NOMO-1 (cell line): ENCODE measurements around the gene GRB10.

Source experiments
- DNase-seq, 2 experiments: peaks; one replicate each; lab custom pipeline; 2025; ENCODE audit not compliant: unreplicated experiment in 2 of 2; lab: John Stamatoyannopoulos, UW

Gene GRB10

GRCh38 chr7:50723888-50724287 lies 58.8 kb downstream of the GRB10 start:
- no peak for DNase-seq

DNA sequence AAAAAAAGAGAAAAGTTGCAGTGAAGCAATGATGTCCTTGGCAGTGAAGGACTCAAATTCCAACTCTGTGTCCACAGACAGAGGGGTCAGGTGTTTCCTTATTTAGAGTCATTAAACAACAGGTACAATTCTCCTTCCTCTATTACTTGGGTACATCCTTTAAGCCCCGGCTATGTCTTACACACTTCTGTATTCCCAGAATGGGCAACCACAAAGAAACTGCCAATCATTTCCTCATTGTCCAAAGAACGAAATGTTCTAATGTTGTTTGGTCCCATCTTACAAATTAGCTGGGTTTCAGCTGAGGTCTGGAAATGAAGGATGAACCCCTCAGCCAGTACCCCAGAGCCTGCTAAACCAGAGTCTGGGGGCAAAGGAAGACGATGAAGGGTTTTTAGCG lies 59.5 kb downstream of the GRB10 start:
- no peak for DNase-seq

DNA sequence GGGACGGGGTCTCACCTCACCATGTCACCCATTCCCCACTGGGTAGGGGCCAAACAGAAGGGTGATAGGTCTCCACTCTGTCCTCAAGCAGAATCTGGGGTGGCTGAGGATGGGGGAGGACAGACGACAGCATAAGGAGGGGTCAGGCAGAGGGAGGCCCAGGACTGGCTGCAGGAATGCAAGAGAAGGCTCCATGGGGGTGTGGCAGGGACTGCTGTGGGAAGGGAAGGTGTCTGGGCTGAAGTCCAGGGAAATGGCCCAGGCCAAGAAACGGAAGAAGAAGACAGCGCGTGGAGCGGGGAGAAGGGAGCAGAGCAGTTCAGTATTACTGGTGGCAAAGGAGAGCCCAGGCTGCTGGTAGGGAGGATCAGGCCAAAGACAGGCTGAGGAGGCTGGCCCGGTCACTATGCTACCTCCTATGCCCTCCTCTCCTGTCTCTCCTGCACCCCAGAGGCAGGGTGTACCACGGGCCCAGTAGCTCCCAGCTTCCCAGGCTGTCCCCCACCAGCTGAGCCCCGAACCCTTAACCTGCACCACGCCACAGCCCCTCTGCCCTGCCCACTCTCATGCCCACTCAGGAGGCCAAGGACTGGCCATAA lies 60.9 kb downstream of the GRB10 start:
- no peak for DNase-seq

- no peak for DNase-seq
Measured at GRCh38 chr7:50721160-50721559, 61.5 kb downstream of the GRB10 start.

DNA sequence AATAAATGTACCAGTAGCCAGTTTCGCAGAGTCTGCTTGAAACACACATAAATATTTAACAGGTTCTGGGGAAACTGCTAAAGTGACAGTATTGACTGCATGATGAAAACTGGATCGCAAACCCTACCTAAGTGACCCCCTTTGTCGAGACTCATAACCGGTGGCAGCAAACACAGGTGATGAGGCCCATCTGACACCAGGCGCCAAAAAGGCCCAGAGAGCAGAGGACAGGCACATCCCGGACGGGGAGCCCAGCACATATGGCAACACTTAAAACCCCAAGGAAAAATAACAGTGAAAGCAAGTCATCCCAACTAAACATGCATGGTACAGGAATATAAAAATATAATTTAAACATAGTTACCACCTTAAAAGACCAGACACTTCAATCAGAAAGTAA lies 62.4 kb downstream of the GRB10 start:
- DNase-seq, result no peak

DNA sequence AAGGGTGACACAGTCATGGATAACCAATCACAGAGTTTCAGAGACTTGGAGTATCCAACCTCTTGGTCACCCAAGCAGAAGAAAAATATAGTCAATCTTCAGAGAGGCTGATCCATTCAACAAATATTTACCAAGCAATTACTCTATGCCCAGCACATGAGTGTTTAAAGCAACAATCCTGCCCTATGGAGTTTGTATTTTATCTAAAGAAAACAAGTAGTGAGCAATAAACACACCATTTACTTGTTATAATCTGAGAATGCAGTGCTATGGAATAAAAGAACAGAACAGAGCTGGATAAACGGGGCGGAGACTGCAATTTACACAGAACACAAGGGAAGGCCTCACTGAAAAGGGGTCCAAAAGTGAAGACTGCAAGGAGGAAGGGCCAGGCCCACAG lies 63.8 kb downstream of the GRB10 start:
- no peak for DNase-seq

GRCh38 chr7:50718311-50718710 lies 64.4 kb downstream of the GRB10 start:
- no peak for DNase-seq

GRCh38 chr7:50717181-50717580 lies 65.5 kb downstream of the GRB10 start:
- no peak for DNase-seq

- DNase-seq, result no peak
Measured at GRCh38 chr7:50714857-50715256, 67.8 kb downstream of the GRB10 start.

- no peak for DNase-seq
Measured at GRCh38 chr7:50713123-50713965, 69.4 kb downstream of the GRB10 start.

DNA sequence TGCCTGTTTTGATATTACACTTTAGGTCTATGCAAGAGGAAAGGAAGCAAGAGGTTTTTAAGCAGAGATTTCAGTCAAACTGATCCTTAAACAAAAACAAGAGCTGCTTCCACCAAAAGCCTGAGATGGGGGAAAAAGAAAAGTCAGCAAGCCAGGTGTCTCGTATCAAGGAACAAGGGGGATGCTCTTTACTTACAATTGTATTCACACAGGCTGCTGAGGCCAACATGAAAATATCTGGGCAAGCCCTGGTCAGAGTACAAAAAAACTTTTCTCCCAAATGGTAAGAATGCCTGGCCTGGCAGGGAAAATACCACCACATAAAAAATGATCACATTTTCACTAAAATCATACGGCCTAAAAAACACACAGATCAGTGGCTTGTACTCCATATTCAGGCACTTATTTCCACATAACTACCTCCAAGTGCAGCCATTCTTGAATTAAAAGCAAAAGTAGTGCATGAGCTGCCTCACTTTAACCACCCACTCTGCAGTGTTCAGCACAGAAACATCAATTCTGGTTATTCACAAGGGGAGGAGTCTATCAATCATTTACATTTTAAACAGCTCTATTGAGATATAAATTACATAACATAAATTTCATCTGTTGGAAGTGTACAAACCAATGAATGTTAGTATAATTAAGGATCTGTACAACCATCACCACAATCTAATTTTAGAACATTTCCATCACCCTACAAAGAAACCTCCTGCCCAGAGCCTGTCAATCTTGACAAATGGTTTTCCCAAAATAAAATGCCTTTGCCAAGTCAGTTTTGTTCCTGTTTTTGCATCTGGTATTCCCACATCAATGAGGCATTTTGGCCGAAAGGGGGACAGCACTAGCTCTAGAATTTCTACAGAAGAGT lies 70.2 kb downstream of the GRB10 start:
- DNase-seq, result no peak

DNA sequence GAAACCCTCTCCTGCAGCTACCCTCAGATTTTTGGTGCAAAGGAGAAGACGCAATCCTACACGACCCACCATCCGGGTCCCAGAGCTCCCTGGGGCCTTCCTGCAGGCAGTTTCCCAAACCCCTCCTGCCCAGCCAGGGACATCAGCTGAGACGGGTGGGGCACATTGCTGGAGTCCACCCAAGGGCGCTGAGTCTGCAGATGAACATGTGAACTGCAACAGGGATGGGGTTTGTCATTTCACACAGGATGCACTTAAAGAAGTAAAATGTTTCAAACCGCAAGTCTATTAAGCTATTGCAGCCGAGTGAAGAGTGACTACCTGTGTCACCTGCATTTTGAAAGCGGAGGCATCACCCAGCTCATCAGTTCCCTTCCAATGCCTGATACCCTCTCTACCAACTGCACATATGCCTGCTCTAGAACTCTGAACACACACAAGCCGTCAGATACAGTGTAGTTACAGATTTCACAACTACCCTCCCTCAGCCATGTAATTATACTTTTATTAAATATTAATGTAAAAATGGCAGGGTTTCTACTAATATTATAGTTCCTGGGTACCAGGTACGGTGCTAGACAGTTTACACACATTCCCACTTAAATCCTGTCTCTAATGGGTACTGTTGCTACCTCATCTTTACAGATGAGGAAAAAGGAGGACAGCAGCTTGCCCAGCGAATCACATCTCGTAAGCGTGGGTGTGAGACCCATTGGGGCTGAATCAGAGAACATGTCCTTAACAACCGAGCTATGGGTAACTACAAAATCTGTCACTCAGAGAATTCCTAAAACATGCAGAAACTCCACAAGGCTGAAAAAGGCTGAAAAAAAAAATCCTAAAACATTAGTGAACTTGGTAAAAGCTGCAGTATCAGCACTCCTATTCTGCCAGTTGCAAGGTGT lies 71.2 kb downstream of the GRB10 start:
- no peak for DNase-seq

GRCh38 chr7:50710441-50711154 lies 72.1 kb downstream of the GRB10 start:
- no peak for DNase-seq

- DNase-seq, result no peak
Measured at GRCh38 chr7:50709151-50709550, 73.5 kb downstream of the GRB10 start.

GRCh38 chr7:50707236-50708006 lies 75.3 kb downstream of the GRB10 start:
- DNase-seq, result no peak

- DNase-seq, result no peak
Measured at GRCh38 chr7:50706469-50706937, 76.2 kb downstream of the GRB10 start.

DNA sequence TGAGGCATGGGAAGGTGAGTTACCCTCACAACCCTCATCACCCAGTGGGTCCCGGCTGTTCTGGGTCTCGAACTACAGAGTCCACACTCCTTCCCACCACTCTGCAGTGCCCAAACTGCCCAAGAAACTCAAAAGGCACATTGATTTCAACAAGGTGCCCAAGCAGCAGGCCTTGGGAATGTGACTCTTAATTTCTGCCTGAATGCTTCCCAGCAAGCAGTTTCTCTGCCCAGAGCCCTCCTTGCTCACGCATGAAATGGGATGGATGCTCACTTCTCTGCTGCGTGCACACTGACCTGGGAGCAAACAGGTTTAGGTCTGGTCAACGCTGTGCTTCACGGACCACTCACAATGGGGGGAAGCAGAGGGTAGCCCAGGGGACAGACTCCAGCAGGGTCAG lies 77.9 kb downstream of the GRB10 start:
- no peak for DNase-seq

GRCh38 chr7:50703654-50704053 lies 79.0 kb downstream of the GRB10 start:
- no peak for DNase-seq

- DNase-seq, result no peak
Measured at GRCh38 chr7:50699143-50699542, 83.6 kb downstream of the GRB10 start.
